Transverse colon (tissue), 3 donors: ENCODE measurements around the gene MXRA8.

Source experiments
- CTCF ChIP-seq, 5 experiments: fragments of 200-600 bp in 3 of 5; fragments of 450-650 bp in 2 of 5; sonication (generic) in 3 of 5; IDR thresholded peaks; 1 replicate in 2 of 5; 2 replicates in 3 of 5; pipeline ENCODE4 v1.5.1; 2016 to 2017; ENCODE audit warnings: antibody characterized with exemption in 5 of 5, inconsistent platforms in 3 of 5, mild to moderate bottlenecking in 2 of 5, moderate library complexity in 1 of 5
- EP300 ChIP-seq: sonication (generic); formaldehyde crosslinking; IDR thresholded peaks from one replicate; pipeline ENCODE4 v1.6.1; 2017; ENCODE audit warnings: antibody characterized with exemption, low read depth
- POLR2A ChIP-seq: fragments of 450-650 bp; IDR thresholded peaks from one replicate; pipeline ENCODE4 v1.6.1; 2016; ENCODE audit warnings: antibody characterized with exemption, mild to moderate bottlenecking, moderate library complexity

GRCh38 chr1:1393014-1393413 is 34.7 kb upstream of the MXRA8 start:
- TF ChIP-seq CTCF (IDR thresholded peaks at IDR 0.05) (no peak), EP300 (no peak), POLR2A (no peak)
